ENCODE results near the gene CDKAL1. TPM values are rescaled to one million over a fixed set of nuclear protein-coding genes. Genes with fewer than 3 reads are reported as not detected.

The CDKAL1 gene
- total and polyA plus RNA-seq, 10 of the 15 experiments (the other 5 are each of a cell fraction or from before 2014, with no cell fraction given), result 10.7 to 26.9 (median 17.3) TPM

DNA sequence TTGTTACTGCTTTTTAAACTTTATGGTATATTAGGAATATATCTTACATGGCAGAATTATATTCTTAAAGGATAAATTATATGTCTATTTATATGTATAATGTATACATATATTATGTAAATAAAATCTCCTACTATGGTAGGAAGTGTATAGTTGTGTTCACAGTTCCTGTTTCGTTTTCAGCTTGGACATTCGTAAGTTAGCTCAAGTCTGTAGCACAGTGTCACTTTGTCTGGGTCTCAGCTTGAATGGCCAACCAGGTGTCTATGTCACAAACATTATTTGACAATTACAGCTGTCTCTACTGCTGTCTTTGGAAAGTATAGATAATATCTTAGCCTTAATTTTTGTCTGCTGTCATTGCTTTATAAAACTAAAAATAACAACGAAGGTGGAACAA is 303.9 kb downstream of the CDKAL1 start:
- ChIA-PET RAD21 (ENCODE audit: unreplicated experiment) (interaction anchor here (0.9 to 1.2 kb wide), 3 partner anchors 24 to 199 kb away, joined by 3 read pairs; no protein-coding TSS in a partner anchor), CTCF (interaction anchor here (1.0 to 1.9 kb wide), 2 partner anchors 274 to 750 kb away, joined by 5 to 7 read pairs; no protein-coding TSS in a partner anchor), SMC1A (ENCODE audit: uncharacterized antibody, unreplicated experiment) (interaction anchor here (0.7 to 2.3 kb wide), 5 partner anchors 8 to 273 kb away, joined by 3 to 9 read pairs (median 3); no protein-coding TSS in a partner anchor), POLR2A (no interaction called here)
- TF ChIP-seq WRNIP1 (IDR thresholded peaks at IDR 0.05; ENCODE audit: borderline replicate concordance, low read depth, low read length), result no peak
- TF ChIP-seq SIN3A (IDR thresholded peaks at IDR 0.05; ENCODE audit: low read depth, low read length), result no peak
- peak; percentile 28; the same call in 1 of the 2 replicates for TF ChIP-seq SPI1 (IDR thresholded peaks at IDR 0.05; ENCODE audit: borderline replicate concordance, insufficient read depth, low read depth, low read length)
- TF ChIP-seq GATAD2B (conservative IDR thresholded peaks at IDR 0.05; ENCODE audit: low read depth), result no peak
- 75% methylated on average over 3 of the region's 3 CpGs for WGBS (ENCODE audit: insufficient coverage, insufficient replicate concordance, low lambda C conversion rate, missing lambda C conversion rate)
- no peak for DNase-seq (ENCODE audit: low read depth, low spot score)
- intact Hi-C loops (cut with micrococcal nuclease; ENCODE audit: unreplicated experiment), result no loop called here
- no peaks in the 10 kb centered on the region for H3K27me3 ChIP-seq (replicated peaks in 1 of 2; ENCODE audit: control insufficient read depth in 2 of 2, insufficient read depth in 2 of 2, low read length in 1 of 2)
- no peak overlapping the region for H3K27ac ChIP-seq (ENCODE audit: control insufficient read depth, insufficient read depth)
- FAIRE-seq, result no peak
- H3K4me3 ChIP-seq, result no peak overlapping the region
- H3K79me2 ChIP-seq (ENCODE audit: control insufficient read depth, insufficient read depth, low read length), result no peaks in the 10 kb centered on the region
- no peak overlapping the region for H3K4me2 ChIP-seq (ENCODE audit: control insufficient read depth, insufficient read depth)
- H3K4me1 ChIP-seq (ENCODE audit: control insufficient read depth, insufficient read depth, low read length), result no peaks in the 10 kb centered on the region
- ATAC-seq, result peak; percentile 54
- BruUV-seq (replicated peaks), result no TSS peak
- H3K36me3 ChIP-seq (ENCODE audit: control insufficient read depth in 2 of 2, insufficient read depth in 2 of 2, low read length in 1 of 2), result no peaks in the 10 kb centered on the region
- in situ Hi-C loops (cut with MboI), result no loop called here
- H3K9ac ChIP-seq (ENCODE audit: control insufficient read depth, insufficient read depth, low read length), result no peak overlapping the region
- H3K9me3 ChIP-seq (replicated peaks; ENCODE audit: control insufficient read depth, insufficient read depth, low read length), result peaks cover 2% of the 10 kb centered on the region; the same call in 2 of the 3 replicates
- no peaks in the 10 kb centered on the region for H4K20me1 ChIP-seq (ENCODE audit: control insufficient read depth, insufficient read depth)
- no peak overlapping the region for H2AFZ ChIP-seq (ENCODE audit: control insufficient read depth, low read depth, low read length)

DNA sequence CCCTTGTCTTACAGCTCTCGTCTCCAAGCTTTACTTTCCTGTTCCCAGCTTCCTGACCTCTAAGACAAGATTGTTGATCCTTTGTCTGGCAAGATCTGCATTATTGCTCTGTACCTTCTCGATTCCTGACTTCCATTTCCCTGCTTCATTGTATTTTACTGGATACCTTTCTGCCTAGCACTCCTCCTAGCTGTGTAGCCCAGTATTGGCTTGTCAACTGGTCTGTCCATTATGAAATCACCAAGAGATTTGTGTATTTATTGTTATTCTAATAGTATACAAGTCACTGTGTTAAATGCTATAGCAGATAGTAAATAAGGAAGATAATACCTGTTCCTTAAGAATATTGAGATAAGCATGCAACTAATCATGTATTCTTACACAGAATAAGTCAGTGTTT is 305.4 kb downstream of the CDKAL1 start:
- ChIA-PET RAD21 (ENCODE audit: unreplicated experiment) (interaction anchor here (0.6 to 1.5 kb wide), 4 partner anchors 15 to 543 kb away, joined by 3 to 4 read pairs (median 3); no protein-coding TSS in a partner anchor), CTCF (interaction anchor here (1.2 to 1.9 kb wide), 2 partner anchors 121 to 275 kb away, joined by 4 to 7 read pairs; no protein-coding TSS in a partner anchor), POLR2A (interaction anchor here (1.0 kb wide), 1 partner anchor 14 kb away, joined by 3 read pairs; no protein-coding TSS in a partner anchor), SMC1A (ENCODE audit: uncharacterized antibody, unreplicated experiment) (interaction anchor here (1.3 to 3.6 kb wide), 4 partner anchors 12 to 749 kb away, joined by 3 to 13 read pairs (median 4); no protein-coding TSS in a partner anchor)
- intact Hi-C loops (cut with micrococcal nuclease; ENCODE audit: unreplicated experiment), result no loop called here
- Histone ChIP-seq H3K9ac (ENCODE audit: control insufficient read depth, insufficient read depth, low read length) (no peak overlapping the region), H3K4me1 (ENCODE audit: control insufficient read depth, insufficient read depth, low read length) (no peaks in the 10 kb centered on the region), H3K4me3 (no peak overlapping the region), H3K79me2 (ENCODE audit: control insufficient read depth, insufficient read depth, low read length) (no peaks in the 10 kb centered on the region), H4K20me1 (ENCODE audit: control insufficient read depth, insufficient read depth) (no peaks in the 10 kb centered on the region), H2AFZ (ENCODE audit: control insufficient read depth, low read depth, low read length) (no peak overlapping the region), H3K27me3 (replicated peaks in 1 of 2; ENCODE audit: control insufficient read depth in 2 of 2, insufficient read depth in 2 of 2, low read length in 1 of 2) (no peaks in the 10 kb centered on the region), H3K36me3 (ENCODE audit: control insufficient read depth in 2 of 2, insufficient read depth in 2 of 2, low read length in 1 of 2) (no peaks in the 10 kb centered on the region), H3K27ac (ENCODE audit: control insufficient read depth, insufficient read depth) (no peak overlapping the region), H3K4me2 (ENCODE audit: control insufficient read depth, insufficient read depth) (no peak overlapping the region), H3K9me3 (replicated peaks; ENCODE audit: control insufficient read depth, insufficient read depth, low read length) (peaks cover 2% of the 10 kb centered on the region; the same call in 2 of the 3 replicates)
- 98% methylated on average over 2 of the region's 2 CpGs for WGBS (ENCODE audit: insufficient coverage, insufficient replicate concordance, low lambda C conversion rate, missing lambda C conversion rate)
- FAIRE-seq (no peak), DNase-seq (ENCODE audit: low read depth, low spot score) (no peak), ATAC-seq (no peak)
- no TSS peak for BruUV-seq (replicated peaks)
- in situ Hi-C loops (cut with MboI), result no loop called here
- TF ChIP-seq ATF7 (IDR thresholded peaks at IDR 0.05; ENCODE audit: low read depth), result no peak
- no peak for TF ChIP-seq POLR2A (IDR thresholded peaks at IDR 0.05; ENCODE audit: low read depth, low read length)
- TF ChIP-seq, protein P1, sequence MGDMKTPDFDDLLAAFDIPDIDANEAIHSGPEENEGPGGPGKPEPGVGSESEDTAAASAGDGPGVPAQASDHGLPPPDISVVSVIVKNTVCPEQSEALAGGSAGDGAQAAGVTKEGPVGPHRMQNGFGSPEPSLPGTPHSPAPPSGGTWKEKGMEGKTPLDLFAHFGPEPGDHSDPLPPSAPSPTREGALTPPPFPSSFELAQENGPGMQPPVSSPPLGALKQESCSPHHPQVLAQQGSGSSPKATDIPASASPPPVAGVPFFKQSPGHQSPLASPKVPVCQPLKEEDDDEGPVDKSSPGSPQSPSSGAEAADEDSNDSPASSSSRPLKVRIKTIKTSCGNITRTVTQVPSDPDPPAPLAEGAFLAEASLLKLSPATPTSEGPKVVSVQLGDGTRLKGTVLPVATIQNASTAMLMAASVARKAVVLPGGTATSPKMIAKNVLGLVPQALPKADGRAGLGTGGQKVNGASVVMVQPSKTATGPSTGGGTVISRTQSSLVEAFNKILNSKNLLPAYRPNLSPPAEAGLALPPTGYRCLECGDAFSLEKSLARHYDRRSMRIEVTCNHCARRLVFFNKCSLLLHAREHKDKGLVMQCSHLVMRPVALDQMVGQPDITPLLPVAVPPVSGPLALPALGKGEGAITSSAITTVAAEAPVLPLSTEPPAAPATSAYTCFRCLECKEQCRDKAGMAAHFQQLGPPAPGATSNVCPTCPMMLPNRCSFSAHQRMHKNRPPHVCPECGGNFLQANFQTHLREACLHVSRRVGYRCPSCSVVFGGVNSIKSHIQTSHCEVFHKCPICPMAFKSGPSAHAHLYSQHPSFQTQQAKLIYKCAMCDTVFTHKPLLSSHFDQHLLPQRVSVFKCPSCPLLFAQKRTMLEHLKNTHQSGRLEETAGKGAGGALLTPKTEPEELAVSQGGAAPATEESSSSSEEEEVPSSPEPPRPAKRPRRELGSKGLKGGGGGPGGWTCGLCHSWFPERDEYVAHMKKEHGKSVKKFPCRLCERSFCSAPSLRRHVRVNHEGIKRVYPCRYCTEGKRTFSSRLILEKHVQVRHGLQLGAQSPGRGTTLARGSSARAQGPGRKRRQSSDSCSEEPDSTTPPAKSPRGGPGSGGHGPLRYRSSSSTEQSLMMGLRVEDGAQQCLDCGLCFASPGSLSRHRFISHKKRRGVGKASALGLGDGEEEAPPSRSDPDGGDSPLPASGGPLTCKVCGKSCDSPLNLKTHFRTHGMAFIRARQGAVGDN (IDR thresholded peaks at IDR 0.05), result no peak
- no peak for TF ChIP-seq MTA2 (IDR thresholded peaks at IDR 0.05; ENCODE audit: low read depth)
- TF ChIP-seq SUZ12 (IDR thresholded peaks at IDR 0.05; ENCODE audit: unreplicated experiment), result no peak
- TF ChIP-seq EZH2 (IDR thresholded peaks at IDR 0.05; ENCODE audit: borderline replicate concordance, control insufficient read depth, low read depth, low read length), result no peak
- no peak for TF ChIP-seq KLF5 (IDR thresholded peaks at IDR 0.05; ENCODE audit: partially characterized antibody)
- no peak for TF ChIP-seq SUPT20H (IDR thresholded peaks at IDR 0.05; ENCODE audit: borderline replicate concordance, control insufficient read depth, low read depth, low read length)
- no peak for TF ChIP-seq IRF4 (IDR thresholded peaks at IDR 0.05; ENCODE audit: low read depth, low read length)
- no peak for TF ChIP-seq ZSCAN29 (IDR thresholded peaks at IDR 0.05)
